GM23248 (cell line): ENCODE measurements around the gene STAG1.

Experiments used
- EZH2 ChIP-seq: fragments of 200-600 bp; sonication (generic); IDR thresholded peaks from 2 replicates; pipeline ENCODE4 v1.6.1; 2018; ENCODE audit warnings: antibody characterized with exemption, mild to moderate bottlenecking; ENCODE audit not compliant: insufficient read depth, poor library complexity, severe bottlenecking
- EZH2phosphoT487 ChIP-seq: fragments of 200-600 bp; sonication (generic); IDR thresholded peaks from 2 replicates; pipeline ENCODE4 v1.6.1; 2018; ENCODE audit warnings: antibody characterized with exemption, moderate library complexity, mild to moderate bottlenecking, low read depth; ENCODE audit not compliant: insufficient read depth

DNA sequence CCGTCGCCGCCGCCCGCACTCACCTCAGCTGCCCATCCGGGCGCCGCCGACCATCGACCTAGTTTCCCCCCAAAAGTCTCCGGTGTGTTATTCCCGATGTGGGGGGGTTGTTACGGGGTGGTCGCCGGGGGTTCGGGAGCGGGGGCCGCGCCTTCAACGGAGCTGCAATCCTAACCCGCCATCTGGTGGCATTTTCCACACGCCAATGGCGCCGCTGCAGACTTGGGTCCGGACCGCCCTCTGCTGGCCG lies at the start of gene STAG1:
- TF ChIP-seq EZH2phosphoT487 (no peak), EZH2 (no peak)
